Colonic mucosa (tissue), 4 donors: ENCODE results near the gene PIEZO1. TPM values are rescaled to one million over a fixed set of nuclear protein-coding genes. Genes with fewer than 3 reads are reported as not detected.

Source experiments
- DNase-seq: peaks from one replicate; pipeline ENCODE4 v3.0.0-alpha.2; 2020
- H3K27ac ChIP-seq: fragments of 200-600 bp; one replicate; pipeline ENCODE4 v1.8.0; 2021
- H3K27me3 ChIP-seq: fragments of 200-600 bp; one replicate; pipeline ENCODE4 v1.8.0; 2021
- H3K36me3 ChIP-seq: fragments of 200-600 bp; one replicate; pipeline ENCODE4 v1.8.0; 2021
- H3K4me1 ChIP-seq: fragments of 200-600 bp; one replicate; pipeline ENCODE4 v1.8.0; 2021; ENCODE audit warnings: mild to moderate bottlenecking
- H3K4me3 ChIP-seq: fragments of 200-600 bp; one replicate; pipeline ENCODE4 v1.8.0; 2021
- H3K9ac ChIP-seq, 2 donors: one replicate each; pipeline ENCODE4 v1.7.0; 2013; ENCODE audit warnings: control low read depth in 2 of 2, low read depth in 2 of 2, low read length in 2 of 2
- H3K9me3 ChIP-seq: fragments of 200-600 bp; one replicate; pipeline ENCODE4 v1.8.0; 2021
- CTCF ChIP-seq: fragments of 200-600 bp; IDR thresholded peaks from one replicate; pipeline ENCODE4 v1.8.0; 2022; ENCODE audit warnings: antibody characterized with exemption, mild to moderate bottlenecking
- intact Hi-C: fragments of 100-400 bp; cut with DNase I; formaldehyde crosslinking; loops from one replicate; pipeline ENCODE4 v1.14.1; 2022
- total RNA-seq, 2 donors: library from RNA; stranded (reverse); fragmentation: NEBNext Ultra II Directional in 1 of 2; extraction: Animal tissue kit (Norgen Biotek cat#: 25700) in 1 of 2; gene quantifications; one replicate each; pipeline ENCODE4 v1.2.1, GENCODE V29; 2021
- donor health status: healthy.
- donor health status: DM: no; HTN: no; CAD: no.
- donor health status: DM: no; HTN: no; CAD: no.

Gene PIEZO1
- total RNA-seq, 2 donors from 2014 or later, result 104 to 118 TPM

- no peak for TF ChIP-seq CTCF
- H3K9me3 ChIP-seq, result no peaks in the 10 kb centered on the region
- peaks cover 13% of the 10 kb centered on the region for H3K36me3 ChIP-seq
- H3K27ac ChIP-seq, result no peak overlapping the region
- H3K27me3 ChIP-seq, result no peaks in the 10 kb centered on the region
- H3K4me3 ChIP-seq, result no peak overlapping the region
- intact Hi-C loops, result no loop called here
- no peaks in the 10 kb centered on the region for H3K4me1 ChIP-seq
- DNase-seq, result no peak
- no peak overlapping the region for H3K9ac ChIP-seq
These were observed 68.8 kb downstream of the PIEZO1 start for GRCh38 chr16:88716201-88716600.

GRCh38 chr16:88715312-88716190 is 69.5 kb downstream of the PIEZO1 start:
- no peak for TF ChIP-seq CTCF
- peaks cover 13% of the 10 kb centered on the region for H3K36me3 ChIP-seq
- no peaks in the 10 kb centered on the region for H3K9me3 ChIP-seq
- H3K27me3 ChIP-seq, result no peaks in the 10 kb centered on the region
- no peak for DNase-seq
- no peak overlapping the region for H3K27ac ChIP-seq
- H3K4me3 ChIP-seq, result no peak overlapping the region
- no peak overlapping the region for H3K9ac ChIP-seq
- H3K4me1 ChIP-seq, result no peaks in the 10 kb centered on the region
- intact Hi-C loops, result no loop called here

- Histone ChIP-seq H3K27ac (no peak overlapping the region), H3K9ac (no peak overlapping the region), H3K4me1 (no peaks in the 10 kb centered on the region), H3K27me3 (no peaks in the 10 kb centered on the region), H3K9me3 (no peaks in the 10 kb centered on the region), H3K4me3 (no peak overlapping the region), H3K36me3 (peaks cover 13% of the 10 kb centered on the region)
- intact Hi-C loops, result no loop called here
- no peak for TF ChIP-seq CTCF
- no peak for DNase-seq
These were observed 70.4 kb downstream of the PIEZO1 start for GRCh38 chr16:88714420-88715302.

GRCh38 chr16:88713568-88714419 is 71.2 kb downstream of the PIEZO1 start:
- Histone ChIP-seq H3K9me3 (no peaks in the 10 kb centered on the region), H3K27ac (no peak overlapping the region), H3K36me3 (peaks cover 13% of the 10 kb centered on the region), H3K9ac (no peak overlapping the region), H3K4me3 (no peak overlapping the region), H3K4me1 (no peaks in the 10 kb centered on the region), H3K27me3 (no peaks in the 10 kb centered on the region)
- DNase-seq, result no peak
- intact Hi-C loops, result no loop called here
- no peak for TF ChIP-seq CTCF

GRCh38 chr16:88713054-88713453 is 72.0 kb downstream of the PIEZO1 start:
- H3K4me1 ChIP-seq, result no peaks in the 10 kb centered on the region
- H3K36me3 ChIP-seq, result peaks cover 13% of the 10 kb centered on the region
- H3K27ac ChIP-seq, result no peak overlapping the region

More at GRCh38 chr16:88713054-88713453, 72.0 kb downstream of the PIEZO1 start:
- intact Hi-C loops, result no loop called here
- Histone ChIP-seq H3K27me3 (no peaks in the 10 kb centered on the region), H3K9me3 (no peaks in the 10 kb centered on the region), H3K4me3 (no peak overlapping the region), H3K9ac (no peak overlapping the region)
- TF ChIP-seq CTCF, result no peak
- DNase-seq, result no peak
